CD4-positive, alpha-beta T cell treated with Interleukin-17A for 1 hour (primary cell): ENCODE data around the gene FBXL13.
"Not testable (repeated sequence)": the region's sequence is repeated elsewhere in the genome, so short reads cannot be mapped to it uniquely, and the experiment has no call there.

Experiments
- DNase-seq: peaks from one replicate; pipeline ENCODE4 v3.0.0-alpha.2; 2020

The FBXL13 gene

DNA sequence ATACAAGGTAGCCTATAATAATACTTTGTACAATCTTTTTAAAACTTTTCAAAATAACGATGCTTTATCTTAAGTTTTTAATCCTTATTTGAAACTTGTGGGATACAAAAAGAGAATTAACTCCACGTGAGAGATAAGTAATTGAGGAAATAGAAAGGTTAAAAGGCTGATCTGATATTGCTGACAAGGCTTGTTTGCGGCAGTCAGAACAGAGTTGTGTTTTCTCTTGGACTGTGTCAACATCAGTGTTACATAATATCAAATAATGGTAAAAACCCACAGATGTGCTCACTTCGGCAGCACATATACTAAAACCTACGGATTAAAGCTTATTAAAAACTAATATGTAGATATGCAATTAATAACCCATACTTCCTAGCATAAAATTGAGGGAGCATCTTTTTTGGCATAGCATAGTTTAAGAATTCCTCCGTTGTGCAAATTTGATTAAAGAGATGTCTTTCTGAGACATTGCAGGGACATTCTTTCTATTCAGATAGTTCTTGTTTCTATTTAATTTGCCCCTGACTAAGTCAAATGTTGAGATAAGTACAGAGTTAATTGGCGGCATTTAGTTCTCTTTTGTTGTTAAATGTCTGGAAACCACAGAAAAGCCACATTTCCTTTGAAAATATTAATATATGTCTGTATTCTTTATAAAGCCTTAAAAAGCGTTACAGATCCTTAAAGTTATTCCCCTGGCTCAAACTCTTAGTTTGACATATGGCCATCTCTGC lies 262.5 kb downstream of the FBXL13 start:
- DNase-seq: no peak

DNA sequence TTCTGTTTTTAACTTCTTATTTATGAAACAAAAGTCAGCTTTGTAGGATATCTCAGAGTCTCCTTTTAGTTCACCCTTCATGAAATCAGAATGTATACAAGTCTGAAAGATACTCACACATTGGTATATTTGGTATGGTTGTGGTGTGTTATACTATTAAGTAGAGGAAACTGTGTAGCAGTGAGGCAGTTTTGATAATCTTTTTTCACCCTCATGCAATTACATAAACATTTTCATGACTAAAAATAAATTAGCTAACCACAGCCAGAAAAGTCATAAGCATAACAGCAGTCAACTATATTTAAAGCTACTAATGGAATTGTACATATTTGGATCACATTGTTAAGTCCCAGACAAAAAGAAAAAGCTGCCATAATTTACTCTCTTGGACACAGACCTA lies 263.7 kb downstream of the FBXL13 start:
- no peak for DNase-seq

DNA sequence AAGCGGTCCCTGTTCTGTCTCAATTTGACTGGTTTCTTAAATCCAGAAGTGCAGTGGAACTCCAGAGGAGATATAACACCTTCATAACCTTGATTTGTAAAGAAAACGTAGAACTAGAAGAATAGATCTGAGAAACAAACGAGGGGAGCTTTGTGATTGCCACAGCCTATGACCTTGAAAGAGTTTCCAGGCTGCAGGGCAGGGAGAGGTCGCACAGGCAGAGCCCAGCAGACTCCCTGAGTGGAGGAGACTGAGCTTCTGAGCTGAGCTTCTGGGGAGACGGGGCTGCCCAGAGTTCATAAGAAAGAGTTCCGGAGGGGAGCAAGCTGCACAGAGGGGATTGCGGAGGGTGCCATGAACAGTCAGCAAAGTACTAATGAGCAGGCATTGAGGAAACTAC lies 268.0 kb downstream of the FBXL13 start:
- no peak for DNase-seq

DNA sequence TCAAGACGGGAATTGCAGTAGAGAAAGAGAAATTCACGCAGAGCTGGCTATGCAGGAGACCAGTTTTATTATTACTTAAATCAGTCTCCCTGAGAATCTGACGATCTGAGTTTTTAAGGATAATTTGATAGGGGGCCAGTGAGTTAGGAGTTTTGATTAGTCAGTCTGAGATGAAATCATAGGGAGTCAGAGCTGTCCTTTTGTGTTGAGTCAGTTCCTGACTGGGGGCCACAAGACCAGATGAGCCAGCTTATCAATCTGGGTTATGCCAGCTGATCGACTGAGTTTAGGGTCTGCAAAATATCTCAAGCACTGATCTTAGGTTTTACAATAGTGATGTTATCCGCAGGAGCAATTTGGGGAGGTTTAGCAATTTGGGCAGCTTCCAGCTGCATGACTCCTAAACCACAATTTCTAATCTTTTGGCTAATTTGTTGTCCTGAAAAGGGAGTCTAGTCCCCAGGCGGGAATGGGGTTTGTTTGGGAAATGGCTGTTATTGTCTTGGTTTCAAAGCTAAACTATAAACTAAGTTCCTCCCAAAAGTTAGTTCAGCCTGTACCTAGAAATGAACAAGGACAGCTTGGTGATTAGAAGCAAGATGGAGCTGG lies 278.5 kb downstream of the FBXL13 start:
- DNase-seq: not testable (repeated sequence)

DNA sequence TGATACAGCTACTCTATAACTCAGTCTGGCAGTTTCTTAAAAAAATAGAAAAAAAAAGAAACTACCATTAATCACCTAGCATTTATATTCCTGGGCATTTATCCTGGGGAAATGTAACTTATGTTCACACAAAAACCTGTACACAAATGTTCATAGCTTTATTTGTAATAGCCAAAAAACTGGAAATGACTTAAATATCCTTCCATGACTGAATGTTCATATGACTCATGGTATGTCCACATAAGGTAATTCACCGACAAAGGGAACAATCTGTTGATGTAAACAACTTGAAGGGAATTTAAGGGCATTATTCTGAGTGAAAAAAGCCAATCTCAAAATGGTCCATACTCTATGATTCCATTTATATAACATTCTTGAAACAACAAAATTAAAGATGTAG lies 280.0 kb downstream of the FBXL13 start:
- DNase-seq: not testable (repeated sequence)

DNA sequence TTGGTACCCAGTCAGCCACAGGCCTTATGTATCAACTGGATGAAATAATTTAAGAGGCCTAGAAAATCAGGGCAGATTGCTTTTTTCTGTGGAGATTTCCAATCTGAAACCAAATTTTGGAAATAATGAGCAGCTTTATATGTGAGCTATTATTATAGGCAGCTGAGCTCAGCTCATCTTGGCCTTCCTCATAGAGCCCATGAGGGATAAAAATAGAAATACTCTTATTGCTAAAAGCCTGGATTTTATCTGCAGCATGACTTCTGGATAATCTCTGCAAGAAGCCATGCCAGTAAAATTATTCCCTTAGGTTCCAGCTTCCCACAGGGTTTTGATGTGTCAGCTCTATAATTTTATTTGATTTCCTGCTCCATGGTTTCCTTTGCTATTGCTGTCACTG lies 282.8 kb downstream of the FBXL13 start:
- DNase-seq: not testable (repeated sequence)

DNA sequence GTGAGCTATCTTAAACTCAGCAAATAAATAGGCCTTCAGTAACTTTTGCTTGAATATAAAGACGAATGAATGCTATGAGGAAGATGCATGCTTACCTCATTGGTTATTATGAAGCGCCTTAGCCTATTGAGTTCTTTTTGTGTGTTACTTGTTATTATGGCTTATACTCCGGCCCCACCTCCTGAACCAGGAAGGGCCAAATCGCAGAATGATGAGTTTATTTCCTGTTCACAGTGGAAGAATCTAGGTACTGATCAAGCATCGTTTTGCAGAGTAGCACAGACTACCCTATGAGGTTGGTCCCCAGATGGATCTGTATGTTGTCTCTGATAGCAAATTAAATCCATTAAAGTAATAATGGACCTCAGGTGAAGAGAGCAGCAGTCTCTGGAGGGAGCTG lies 283.2 kb downstream of the FBXL13 start:
- DNase-seq: not testable (repeated sequence)

DNA sequence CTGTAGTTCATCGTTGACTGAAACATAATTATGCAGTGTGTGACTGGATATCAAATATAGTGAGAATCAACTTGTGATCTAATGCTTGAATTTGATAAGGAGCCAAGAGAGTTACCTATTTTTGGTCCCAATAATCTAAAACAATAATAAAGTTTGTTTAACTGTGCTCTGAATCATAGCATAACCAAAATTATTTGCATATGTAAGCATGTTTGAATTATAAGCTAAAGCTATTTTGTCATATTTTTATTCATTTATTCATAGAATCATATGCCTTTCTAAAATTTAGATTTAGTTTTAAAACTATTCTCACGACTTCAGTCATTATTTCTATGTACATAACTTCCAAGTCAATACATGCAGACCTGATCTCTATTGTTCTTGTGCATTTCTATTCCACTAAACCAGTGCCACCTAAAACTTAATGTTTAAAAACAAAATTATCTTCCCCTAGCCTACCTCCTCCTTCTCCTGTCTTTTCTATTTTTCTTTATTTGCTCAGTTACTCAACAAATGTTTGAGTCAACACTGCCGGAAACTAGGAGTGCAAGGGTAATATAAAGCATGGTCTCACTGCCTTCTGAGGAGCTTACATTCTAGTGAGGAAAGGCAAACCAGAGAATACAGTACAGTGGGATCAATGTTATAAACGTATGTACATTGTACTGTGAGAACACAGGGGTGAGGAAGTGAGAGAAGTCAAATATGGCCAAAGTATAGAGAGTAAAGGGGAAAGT lies 284.1 kb downstream of the FBXL13 start:
- DNase-seq: not testable (repeated sequence)

DNA sequence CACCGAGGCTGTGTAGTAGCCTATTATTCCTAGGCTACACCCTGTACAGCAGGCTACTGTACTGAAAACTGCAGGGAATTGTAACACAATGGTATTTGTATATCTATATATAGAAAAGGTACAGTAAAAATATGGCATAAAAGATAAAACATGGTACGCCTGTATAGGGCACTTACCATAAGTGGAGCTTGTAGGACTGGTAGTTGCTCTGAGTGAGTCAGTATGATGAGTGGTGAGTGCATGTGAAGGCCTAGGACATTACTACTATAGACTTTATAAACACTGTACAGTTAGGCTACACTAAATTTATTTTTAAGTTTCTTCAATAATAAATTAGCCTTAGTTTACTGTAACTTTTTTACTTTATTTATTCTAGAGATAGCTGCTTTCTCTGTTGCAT lies 285.8 kb downstream of the FBXL13 start:
- not testable (repeated sequence) for DNase-seq

DNA sequence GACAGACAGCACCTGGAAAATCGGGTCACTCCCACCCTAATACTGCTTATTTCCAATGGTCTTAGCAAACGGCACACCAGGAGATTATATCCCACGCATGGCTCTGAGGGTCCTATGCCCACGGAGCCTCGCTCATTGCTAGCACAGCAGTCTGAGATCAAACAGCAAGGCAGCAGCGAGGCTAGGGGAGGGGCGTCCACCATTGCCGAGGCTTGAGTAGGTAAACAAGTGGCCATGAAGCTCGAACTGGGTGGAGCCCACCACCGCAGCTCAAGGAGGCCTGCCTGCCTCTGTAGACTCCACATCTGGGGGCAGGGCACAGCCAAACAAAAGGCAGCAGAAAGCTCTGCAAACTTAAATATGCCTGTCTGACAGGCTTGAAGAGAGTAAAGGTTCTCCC lies 293.7 kb downstream of the FBXL13 start:
- not testable (repeated sequence) for DNase-seq

DNA sequence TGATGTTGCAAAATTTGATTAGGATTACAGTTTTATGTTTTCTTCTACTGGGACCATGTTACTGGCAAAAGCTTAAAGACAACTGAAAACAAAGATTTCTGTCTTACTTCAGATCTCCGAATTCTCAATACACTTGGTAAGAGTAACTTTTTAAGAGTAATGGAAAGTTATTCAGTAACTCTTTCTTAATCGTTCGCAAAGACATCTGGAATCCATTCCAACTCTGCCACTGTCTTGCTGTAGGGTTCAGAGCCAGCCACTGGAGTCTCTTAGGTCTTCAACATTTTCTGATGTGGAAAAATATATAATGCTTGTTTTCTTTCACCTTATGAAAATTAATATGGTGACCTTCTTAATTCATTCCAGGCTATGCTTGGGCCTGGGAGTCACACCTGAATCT lies 295.9 kb downstream of the FBXL13 start:
- not testable (repeated sequence) for DNase-seq

DNA sequence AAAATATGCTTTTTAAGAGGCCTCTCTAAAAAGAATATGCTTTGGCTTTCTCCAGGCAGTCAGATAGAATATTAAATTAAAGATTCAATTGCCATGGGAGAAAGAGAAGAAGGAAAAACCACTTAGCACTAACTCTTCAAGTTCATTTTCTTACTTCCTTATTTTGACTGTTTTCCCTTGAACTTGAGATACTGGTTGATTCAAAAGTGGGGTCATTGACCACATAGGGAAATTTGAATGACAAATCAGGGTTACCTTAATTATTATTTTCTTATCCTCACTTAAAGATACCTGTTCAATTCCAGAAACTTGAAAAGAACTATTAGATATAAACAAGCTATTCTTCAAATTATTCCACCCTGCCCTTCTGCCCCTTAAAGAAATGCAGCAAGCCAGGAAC lies 298.4 kb downstream of the FBXL13 start:
- DNase-seq: not testable (repeated sequence)

DNA sequence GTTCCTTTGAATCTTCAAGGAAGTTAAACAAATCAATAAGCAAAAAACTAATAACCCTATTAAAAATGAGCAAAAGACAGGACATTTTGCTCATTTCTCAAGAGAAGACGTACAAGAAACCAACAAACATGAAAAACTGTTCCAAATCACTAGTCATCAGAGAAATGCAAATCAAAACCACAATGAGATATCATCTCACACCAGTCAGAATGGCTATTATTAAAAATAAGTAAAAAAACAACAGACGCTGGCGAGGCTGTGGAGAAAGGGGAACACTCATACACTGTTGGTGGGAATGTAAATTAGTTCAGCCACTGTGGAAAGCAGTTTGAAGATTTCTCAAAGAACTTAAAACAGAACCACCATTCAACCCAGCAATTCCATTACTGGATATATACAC lies 304.1 kb downstream of the FBXL13 start:
- DNase-seq: not testable (repeated sequence)

DNA sequence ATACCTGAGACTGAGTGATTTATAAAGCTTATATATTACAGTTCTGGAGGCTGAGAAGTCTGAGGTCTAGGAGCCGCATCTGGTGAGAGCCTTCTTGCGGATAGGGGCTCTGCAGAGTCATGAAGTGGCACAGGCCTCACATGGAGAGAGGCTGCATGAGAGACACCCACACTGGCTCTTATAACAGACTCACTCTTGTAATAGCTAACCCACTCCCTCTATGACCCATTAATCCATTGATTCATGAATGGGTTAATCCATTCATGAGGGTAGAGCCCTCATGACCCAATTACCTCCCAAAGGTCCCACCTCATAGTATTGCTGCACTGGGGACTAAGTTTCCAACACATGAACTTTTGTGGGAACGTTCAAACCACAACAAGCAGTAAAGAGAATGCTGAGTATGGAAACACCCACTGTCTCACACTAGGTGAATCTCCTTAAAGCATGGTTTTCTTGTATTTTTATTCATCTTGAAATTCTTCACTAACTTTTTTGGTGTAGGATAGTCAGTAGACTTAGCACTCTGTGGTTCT lies 304.9 kb downstream of the FBXL13 start:
- not testable (repeated sequence) for DNase-seq

DNA sequence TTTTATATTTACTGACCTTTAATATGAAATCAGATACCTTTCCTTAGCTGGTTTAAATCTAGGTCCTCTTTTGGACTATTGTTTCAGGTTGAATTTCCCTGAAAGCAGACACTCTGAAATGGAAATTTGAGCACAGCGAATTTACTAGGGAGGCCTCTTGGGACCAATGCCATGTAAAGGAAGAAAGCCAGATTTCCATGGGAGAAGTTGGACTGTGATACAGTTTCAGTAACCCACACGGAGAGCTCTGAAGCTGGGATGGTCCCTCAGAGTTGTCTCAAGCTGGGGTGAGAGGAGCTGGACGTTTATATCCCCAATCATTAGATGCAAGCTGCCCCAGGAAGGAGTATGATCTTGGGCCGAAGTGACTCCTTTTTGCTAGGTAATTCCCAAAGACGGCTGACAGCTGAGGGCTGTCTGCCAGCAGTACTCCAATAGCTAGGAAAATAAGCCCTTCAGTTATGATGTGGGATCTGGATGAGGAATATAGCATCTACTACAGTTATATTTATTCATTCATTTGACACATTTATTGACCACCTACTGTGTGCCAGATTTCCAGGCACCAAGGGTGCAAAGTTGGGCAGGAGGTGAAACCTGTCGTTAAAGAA lies 311.2 kb downstream of the FBXL13 start:
- DNase-seq: not testable (repeated sequence)
